ENCODE measurements around the gene LRRC3C.

GRCh38 chr17:39922006-39922405 lies 5.5 kb upstream of the LRRC3C start:
- TF ChIP-seq, protein P1, sequence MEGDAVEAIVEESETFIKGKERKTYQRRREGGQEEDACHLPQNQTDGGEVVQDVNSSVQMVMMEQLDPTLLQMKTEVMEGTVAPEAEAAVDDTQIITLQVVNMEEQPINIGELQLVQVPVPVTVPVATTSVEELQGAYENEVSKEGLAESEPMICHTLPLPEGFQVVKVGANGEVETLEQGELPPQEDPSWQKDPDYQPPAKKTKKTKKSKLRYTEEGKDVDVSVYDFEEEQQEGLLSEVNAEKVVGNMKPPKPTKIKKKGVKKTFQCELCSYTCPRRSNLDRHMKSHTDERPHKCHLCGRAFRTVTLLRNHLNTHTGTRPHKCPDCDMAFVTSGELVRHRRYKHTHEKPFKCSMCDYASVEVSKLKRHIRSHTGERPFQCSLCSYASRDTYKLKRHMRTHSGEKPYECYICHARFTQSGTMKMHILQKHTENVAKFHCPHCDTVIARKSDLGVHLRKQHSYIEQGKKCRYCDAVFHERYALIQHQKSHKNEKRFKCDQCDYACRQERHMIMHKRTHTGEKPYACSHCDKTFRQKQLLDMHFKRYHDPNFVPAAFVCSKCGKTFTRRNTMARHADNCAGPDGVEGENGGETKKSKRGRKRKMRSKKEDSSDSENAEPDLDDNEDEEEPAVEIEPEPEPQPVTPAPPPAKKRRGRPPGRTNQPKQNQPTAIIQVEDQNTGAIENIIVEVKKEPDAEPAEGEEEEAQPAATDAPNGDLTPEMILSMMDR (conservative IDR thresholded peaks at IDR 0.05; ENCODE audit: low read depth, low read length): no peak
- no peak for TF ChIP-seq EZH2 (IDR thresholded peaks at IDR 0.05; ENCODE audit: borderline replicate concordance, low read depth, low read length, poor library complexity, severe bottlenecking)

Measured in A673 (cell line).